Mucosa of gallbladder (tissue), 1 donor: ENCODE measurements around the gene CENPX. TPM values are rescaled to one million over a fixed set of nuclear protein-coding genes. Genes with fewer than 3 reads are reported as not detected.
A peak's percentile ranks its signal among the peaks of the same experiment; 100 is the strongest.

Source experiments
- DNase-seq: peaks from one replicate; pipeline ENCODE4 v3.0.0-alpha.2; 2020; ENCODE audit warnings: low spot score
- total RNA-seq: library from RNA; stranded (reverse); gene quantifications from one replicate; pipeline ENCODE4 v1.2.1, GENCODE V29; 2021
- donor health status: DM: no; HTN: no; CAD: no.

Gene CENPX
- 43.4 TPM for total RNA-seq

GRCh38 chr17:82022310-82022980 is at the start of gene CENPX:
Gene CENPX, minus strand, starts transcription at chr17:82022878. Its CDS starts 17 bp downstream, at chr17:82022861.
- DNase-seq, result no peak

GRCh38 chr17:82070611-82071010 is 47.9 kb upstream of the CENPX start:
- no peak for DNase-seq

- peak; percentile 53 for DNase-seq
Measured at GRCh38 chr17:82065638-82066303, 43.1 kb upstream of the CENPX start, which contains the start of gene DUS1L. Gene DUS1L, minus strand, starts transcription at chr17:82065804. Its CDS starts 745 bp downstream, at chr17:82065059.

GRCh38 chr17:82065193-82065637 is 42.5 kb upstream of the CENPX start:
- DNase-seq, result no peak

- no peak for DNase-seq
Measured at GRCh38 chr17:82064433-82065192, 41.9 kb upstream of the CENPX start.

GRCh38 chr17:82063424-82064415 is 41.0 kb upstream of the CENPX start:
- DNase-seq, result no peak

- no peak for DNase-seq
Measured at GRCh38 chr17:82062984-82063368, 40.3 kb upstream of the CENPX start.

- no peak for DNase-seq
Measured at GRCh38 chr17:82062076-82062983, 39.7 kb upstream of the CENPX start.

GRCh38 chr17:82061047-82061925 is 38.6 kb upstream of the CENPX start:
- no peak for DNase-seq

GRCh38 chr17:82060614-82061013 is 37.9 kb upstream of the CENPX start:
- no peak for DNase-seq

- no peak for DNase-seq
Measured at GRCh38 chr17:82060001-82060380, 37.3 kb upstream of the CENPX start.

- DNase-seq, result no peak
Measured at GRCh38 chr17:82059272-82060000, 36.8 kb upstream of the CENPX start.

GRCh38 chr17:82058855-82059249 is 36.2 kb upstream of the CENPX start:
- no peak for DNase-seq

GRCh38 chr17:82058230-82058854 is 35.7 kb upstream of the CENPX start:
- no peak for DNase-seq

- no peak for DNase-seq
Measured at GRCh38 chr17:82056729-82057621, 34.3 kb upstream of the CENPX start.

GRCh38 chr17:82055965-82056728 is 33.5 kb upstream of the CENPX start:
- no peak for DNase-seq
